SU-DHL-6 (cell line): ENCODE data around the gene CBX7.

Experiments
- H2AFZ ChIP-seq: fragments of 200-600 bp; sonication (generic); 2 replicates; pipeline ENCODE4 v1.6.1; 2014; ENCODE audit warnings: low read depth, mild to moderate bottlenecking, moderate library complexity, mixed read lengths, antibody characterized with exemption, low read length; ENCODE audit not compliant: severe bottlenecking
- H3F3A ChIP-seq: fragments of 200-600 bp; shearing (Covaris generic); 2 replicates; pipeline ENCODE4 v1.6.0; 2016; ENCODE audit warnings: antibody characterized with exemption, mild to moderate bottlenecking; ENCODE audit not compliant: insufficient read depth
- H3K27ac ChIP-seq: fragments of 200-600 bp; sonication (generic); 2 replicates; pipeline ENCODE4 v1.5.1; 2016; ENCODE audit warnings: low read depth, mild to moderate bottlenecking, low read length, moderate library complexity, mixed read lengths
- H3K27me3 ChIP-seq: fragments of 200-600 bp; sonication (generic), shearing (Covaris generic); 2 replicates; pipeline ENCODE4 v1.6.0; 2014; ENCODE audit warnings: mild to moderate bottlenecking, low read length
- H3K36me3 ChIP-seq: fragments of 200-600 bp; sonication (generic); 2 replicates; pipeline ENCODE4 v1.6.1; 2014; ENCODE audit warnings: mild to moderate bottlenecking, low read length, mixed read lengths
- H3K4me2 ChIP-seq: fragments of 300-600, 200-600 bp; shearing (Covaris generic), sonication (generic); 2 replicates; pipeline ENCODE4 v1.6.0; 2014; ENCODE audit warnings: low read length, low read depth, mild to moderate bottlenecking; ENCODE audit not compliant: poor library complexity, severe bottlenecking
- H3K4me3 ChIP-seq: fragments of 200-600 bp; sonication (generic); 2 replicates; pipeline ENCODE4 v1.5.1; 2014; ENCODE audit warnings: antibody characterized with exemption, low read length, mild to moderate bottlenecking, mixed read lengths; ENCODE audit not compliant: insufficient read depth, poor library complexity, severe bottlenecking
- H3K79me2 ChIP-seq: fragments of 200-600 bp; sonication (generic); 2 replicates; pipeline ENCODE4 v1.6.1; 2014; ENCODE audit warnings: mild to moderate bottlenecking, low read length, moderate library complexity; ENCODE audit not compliant: insufficient read depth
- H3K9ac ChIP-seq: fragments of 200-600 bp; sonication (generic); 2 replicates; pipeline ENCODE4 v1.7.0; 2014; ENCODE audit warnings: mild to moderate bottlenecking, low read length
- H3K9me2 ChIP-seq: fragments of 200-600 bp; sonication (generic); replicated peaks from 2 replicates; pipeline ENCODE4 v1.6.1; 2014; ENCODE audit warnings: low read length; ENCODE audit not compliant: insufficient read depth
- H3K9me3 ChIP-seq: fragments of 200-600 bp; sonication (generic); 2 replicates; pipeline ENCODE4 v1.6.1; 2014; ENCODE audit warnings: low read length, mixed read lengths; ENCODE audit not compliant: insufficient read depth
- H4K20me1 ChIP-seq: fragments of 200-600 bp; sonication (generic); 2 replicates; pipeline ENCODE4 v1.6.1; 2014; ENCODE audit warnings: low read depth, mild to moderate bottlenecking, antibody characterized with exemption, low read length, moderate library complexity, mixed read lengths
- EZH2phosphoT487 ChIP-seq: fragments of 200-600 bp; sonication (generic), shearing (Covaris generic); conservative IDR thresholded peaks from 2 replicates; pipeline ENCODE4 v1.6.1; 2018; ENCODE audit warnings: mild to moderate bottlenecking, antibody characterized with exemption, low read length, moderate library complexity, mixed read lengths
- TF ChIP-seq, protein P1 (sequence below): fragments of 200-600 bp; sonication (generic); IDR thresholded peaks from one replicate; pipeline ENCODE4 v1.5.1; 2017; ENCODE audit warnings: antibody characterized with exemption, mild to moderate bottlenecking, low read length, moderate library complexity; ENCODE audit not compliant: insufficient read depth, poor library complexity, severe bottlenecking

CBX7 gene

DNA sequence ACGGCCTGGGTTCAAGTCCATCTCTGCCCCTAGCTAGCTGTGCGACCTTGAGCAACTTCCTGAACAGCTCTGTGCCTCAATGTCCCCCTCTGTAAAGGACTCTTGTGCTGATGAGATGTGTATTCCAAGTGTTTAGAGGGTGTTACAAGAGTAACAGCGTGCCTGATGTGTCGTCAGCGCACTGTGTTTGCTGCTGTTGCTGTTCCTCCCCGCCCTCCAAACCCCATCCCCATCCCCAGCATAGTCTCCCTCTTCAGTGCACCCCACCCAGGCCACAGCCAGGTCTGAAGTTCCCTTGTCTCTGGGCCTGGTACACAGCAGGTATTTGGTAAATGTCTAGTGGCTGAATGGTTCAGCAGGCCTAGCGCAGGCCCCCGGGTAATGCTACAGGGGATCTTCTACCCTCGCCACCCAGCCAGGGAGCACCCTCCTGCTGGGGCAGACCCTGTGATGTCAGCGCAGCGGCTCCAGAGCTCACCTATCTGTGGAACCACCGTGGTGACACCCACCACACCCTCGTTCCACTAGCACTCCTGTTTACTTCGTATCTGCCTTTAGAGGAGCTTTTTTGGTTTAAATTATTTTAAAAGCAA is 10.3 kb downstream of the CBX7 start:
- Histone ChIP-seq H3F3A (no peaks in the 10 kb centered on the region), H3K27me3 (no peaks in the 10 kb centered on the region), H3K79me2 (no peaks in the 10 kb centered on the region), H4K20me1 (no peaks in the 10 kb centered on the region), H3K9me3 (no peaks in the 10 kb centered on the region), H3K4me3 (no peak overlapping the region), H3K9ac (no peak overlapping the region), H3K4me2 (no peak overlapping the region), H3K9me2 (no peaks in the 10 kb centered on the region), H3K36me3 (no peaks in the 10 kb centered on the region), H2AFZ (no peak overlapping the region), H3K27ac (no peak overlapping the region)
- no peak for TF ChIP-seq EZH2phosphoT487
- TF ChIP-seq, protein P1, sequence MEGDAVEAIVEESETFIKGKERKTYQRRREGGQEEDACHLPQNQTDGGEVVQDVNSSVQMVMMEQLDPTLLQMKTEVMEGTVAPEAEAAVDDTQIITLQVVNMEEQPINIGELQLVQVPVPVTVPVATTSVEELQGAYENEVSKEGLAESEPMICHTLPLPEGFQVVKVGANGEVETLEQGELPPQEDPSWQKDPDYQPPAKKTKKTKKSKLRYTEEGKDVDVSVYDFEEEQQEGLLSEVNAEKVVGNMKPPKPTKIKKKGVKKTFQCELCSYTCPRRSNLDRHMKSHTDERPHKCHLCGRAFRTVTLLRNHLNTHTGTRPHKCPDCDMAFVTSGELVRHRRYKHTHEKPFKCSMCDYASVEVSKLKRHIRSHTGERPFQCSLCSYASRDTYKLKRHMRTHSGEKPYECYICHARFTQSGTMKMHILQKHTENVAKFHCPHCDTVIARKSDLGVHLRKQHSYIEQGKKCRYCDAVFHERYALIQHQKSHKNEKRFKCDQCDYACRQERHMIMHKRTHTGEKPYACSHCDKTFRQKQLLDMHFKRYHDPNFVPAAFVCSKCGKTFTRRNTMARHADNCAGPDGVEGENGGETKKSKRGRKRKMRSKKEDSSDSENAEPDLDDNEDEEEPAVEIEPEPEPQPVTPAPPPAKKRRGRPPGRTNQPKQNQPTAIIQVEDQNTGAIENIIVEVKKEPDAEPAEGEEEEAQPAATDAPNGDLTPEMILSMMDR = no peak

DNA sequence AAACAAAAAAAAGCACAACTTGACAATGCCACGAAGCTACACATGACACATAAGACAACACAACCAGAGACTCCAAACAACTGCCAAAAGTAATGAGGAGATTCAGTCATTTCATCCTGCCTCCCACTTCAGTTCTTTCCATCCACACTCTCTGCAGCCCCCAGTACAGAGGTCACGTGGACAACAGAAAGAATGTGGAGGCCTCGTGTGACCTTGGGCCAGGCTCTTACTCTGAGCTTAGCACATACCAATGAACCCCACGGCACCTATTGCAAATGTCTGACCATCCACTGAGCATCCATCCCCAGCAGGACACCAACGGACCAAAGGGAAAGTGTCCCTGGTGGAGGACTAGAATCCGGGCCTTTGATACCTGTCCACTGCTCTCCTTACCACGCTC is 12.5 kb downstream of the CBX7 start:
- Histone ChIP-seq H3K9me3 (no peaks in the 10 kb centered on the region), H4K20me1 (no peaks in the 10 kb centered on the region), H3K9ac (no peak overlapping the region), H3K27me3 (no peaks in the 10 kb centered on the region), H3K4me2 (no peak overlapping the region), H3K9me2 (no peaks in the 10 kb centered on the region), H2AFZ (no peak overlapping the region), H3K79me2 (no peaks in the 10 kb centered on the region), H3K4me3 (no peak overlapping the region), H3F3A (no peaks in the 10 kb centered on the region), H3K27ac (no peak overlapping the region), H3K36me3 (no peaks in the 10 kb centered on the region)
- no peak for TF ChIP-seq EZH2phosphoT487
- TF ChIP-seq, protein P1 = no peak

DNA sequence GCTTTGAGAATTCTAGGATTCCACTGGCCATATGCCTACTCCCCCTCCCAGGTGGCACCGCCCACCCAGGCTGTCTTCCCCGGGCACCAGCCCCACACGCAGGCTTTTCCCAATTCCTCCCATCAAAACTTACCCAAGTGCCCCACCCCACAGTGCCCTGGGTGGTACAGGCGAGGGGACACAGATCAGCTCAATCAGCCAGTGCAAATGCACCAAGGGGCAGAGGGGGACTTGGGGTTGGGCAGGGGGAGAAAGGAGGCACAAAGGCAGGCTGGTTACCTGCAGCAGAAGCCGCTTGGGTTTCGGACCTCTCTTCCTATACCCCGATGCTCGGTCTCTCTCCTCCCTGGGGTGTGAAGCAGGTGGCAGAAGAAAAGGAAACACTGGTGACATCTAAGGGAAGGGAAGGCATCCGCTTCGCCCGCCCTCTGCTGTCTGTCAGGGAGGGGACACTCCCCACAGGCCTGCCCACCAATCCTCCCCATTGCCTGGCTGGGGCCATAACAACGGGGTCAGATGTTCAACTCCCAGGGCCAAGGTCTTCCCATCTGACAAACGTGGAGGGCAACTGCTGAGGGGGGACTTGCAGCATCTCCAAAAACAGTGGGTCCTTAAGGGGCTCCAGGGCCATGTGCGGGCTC is 14.0 kb downstream of the CBX7 start:
- Histone ChIP-seq H3F3A (no peaks in the 10 kb centered on the region), H3K9me2 (no peaks in the 10 kb centered on the region), H3K9me3 (no peaks in the 10 kb centered on the region), H3K4me3 (no peak overlapping the region), H3K27me3 (no peaks in the 10 kb centered on the region), H2AFZ (no peak overlapping the region), H3K36me3 (no peaks in the 10 kb centered on the region), H3K4me2 (no peak overlapping the region), H3K79me2 (no peaks in the 10 kb centered on the region), H3K9ac (no peak overlapping the region), H4K20me1 (no peaks in the 10 kb centered on the region), H3K27ac (no peak overlapping the region)
- TF ChIP-seq, protein P1 = no peak
- TF ChIP-seq EZH2phosphoT487 = no peak
